HuH-7.5 (cell line): ENCODE measurements around the gene OR2T34.
A peak's percentile ranks its signal among the peaks of the same experiment; 100 is the strongest.
"Not testable (repeated sequence)": the region's sequence is repeated elsewhere in the genome, so short reads cannot be mapped to it uniquely, and the experiment has no call there.

Experiments
- DNase-seq: peaks from one replicate; pipeline ENCODE4 v3.0.0; 2011; ENCODE audit warnings: low spot score

The OR2T34 gene, protein sequence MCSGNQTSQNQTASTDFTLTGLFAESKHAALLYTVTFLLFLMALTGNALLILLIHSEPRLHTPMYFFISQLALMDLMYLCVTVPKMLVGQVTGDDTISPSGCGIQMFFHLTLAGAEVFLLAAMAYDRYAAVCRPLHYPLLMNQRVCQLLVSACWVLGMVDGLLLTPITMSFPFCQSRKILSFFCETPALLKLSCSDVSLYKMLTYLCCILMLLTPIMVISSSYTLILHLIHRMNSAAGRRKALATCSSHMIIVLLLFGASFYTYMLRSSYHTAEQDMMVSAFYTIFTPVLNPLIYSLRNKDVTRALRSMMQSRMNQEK

DNA sequence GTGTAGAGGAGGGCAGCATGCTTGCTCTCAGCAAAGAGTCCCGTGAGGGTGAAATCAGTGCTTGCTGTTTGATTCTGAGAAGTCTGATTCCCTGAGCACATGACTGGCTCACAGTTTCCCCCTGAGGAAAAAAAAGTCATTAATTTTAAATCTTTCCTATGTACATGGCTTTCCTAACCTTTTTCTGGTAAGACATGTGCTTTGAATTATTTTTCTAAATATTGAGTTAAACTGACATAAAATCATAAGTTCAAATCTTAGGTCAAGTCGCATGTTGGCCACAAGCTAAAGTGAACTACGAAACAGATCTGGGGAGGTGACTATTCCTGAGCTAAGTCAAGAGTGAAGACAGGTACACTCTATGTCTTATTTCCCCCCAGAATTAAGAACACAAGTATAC is at the start of gene OR2T34:
OR2T34 (minus strand) TSS at position 101 of the 400 bp plus-strand sequence; CDS start at position 101, 0 bp downstream.
- DNase-seq, result not testable (repeated sequence)

- peak; percentile 23 for DNase-seq
Measured at GRCh38 chr1:248622570-248623001, 48.0 kb upstream of the OR2T34 start.

DNA sequence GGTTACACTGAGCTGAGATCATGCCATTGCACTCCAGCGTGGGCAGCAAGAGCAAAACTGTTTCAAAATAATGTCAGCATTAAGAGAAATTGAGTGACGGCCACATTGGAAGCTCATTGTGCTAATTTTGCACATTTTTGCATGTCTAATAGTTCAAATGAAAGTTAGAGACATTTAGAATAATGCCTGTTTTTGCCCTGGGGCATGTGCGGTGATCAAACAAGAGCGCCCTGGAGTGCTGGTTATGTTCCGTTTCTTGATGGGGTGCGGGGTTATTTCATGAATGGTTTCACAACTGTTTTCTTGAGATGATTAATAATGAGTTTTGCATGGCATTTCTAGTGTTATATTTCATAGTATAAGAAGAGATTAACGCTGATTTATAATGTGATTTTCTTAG is 47.2 kb upstream of the OR2T34 start:
- DNase-seq, result no peak

DNA sequence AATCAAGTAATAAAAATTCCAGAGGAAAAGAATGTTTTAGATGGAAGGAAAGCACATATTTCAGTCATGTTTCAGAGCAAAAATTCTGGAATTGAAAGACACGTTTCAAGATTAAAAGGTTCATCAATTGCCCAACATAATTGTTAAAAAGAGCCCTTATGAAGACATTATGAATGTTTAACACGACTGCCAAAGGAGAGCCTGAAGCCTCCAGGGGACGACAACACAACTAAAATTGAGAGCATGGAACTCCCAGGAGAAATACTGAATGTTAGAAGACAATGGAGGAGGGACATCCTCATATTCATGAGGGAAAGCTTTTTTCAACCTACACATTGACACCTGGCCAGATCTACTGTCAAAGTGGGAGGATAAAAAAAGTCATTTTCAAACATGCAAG is 44.3 kb upstream of the OR2T34 start:
- no peak for DNase-seq

- no peak for DNase-seq
Measured at GRCh38 chr1:248618119-248618518, 43.6 kb upstream of the OR2T34 start.

GRCh38 chr1:248613742-248614141 is 39.2 kb upstream of the OR2T34 start:
- no peak for DNase-seq

- no peak for DNase-seq
Measured at GRCh38 chr1:248611883-248612414, 37.4 kb upstream of the OR2T34 start.

GRCh38 chr1:248610301-248610700 is 35.7 kb upstream of the OR2T34 start:
- no peak for DNase-seq

- DNase-seq, result no peak
Measured at GRCh38 chr1:248599396-248599795, 24.8 kb upstream of the OR2T34 start.

GRCh38 chr1:248597589-248597988 is 23.0 kb upstream of the OR2T34 start, which contains the start of gene OR2T10:
OR2T10 (minus strand) TSS chr1:248597700; CDS start chr1:248593768, 3,932 bp downstream.
- no peak for DNase-seq

DNA sequence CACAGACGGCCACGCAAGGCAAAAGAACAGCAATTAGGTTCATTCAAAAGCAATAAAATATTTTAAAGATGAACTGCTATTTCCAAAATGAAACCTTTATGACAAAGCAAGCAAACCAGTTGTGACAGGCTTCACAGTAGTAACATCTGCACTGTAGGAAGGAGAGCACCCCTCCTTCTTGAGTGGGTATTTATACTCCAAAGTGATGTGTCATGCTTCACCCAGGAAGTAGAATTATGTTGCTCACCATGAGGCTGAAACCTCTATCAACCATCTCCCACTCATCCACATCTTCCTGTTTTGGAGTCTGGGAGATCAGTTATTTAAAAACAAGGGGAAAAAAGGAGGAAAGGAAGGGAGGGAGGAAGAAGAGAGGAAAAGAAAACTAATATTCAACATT is 22.1 kb upstream of the OR2T34 start:
- no peak for DNase-seq

GRCh38 chr1:248593226-248593625 is 18.7 kb upstream of the OR2T34 start:
- DNase-seq, result no peak

DNA sequence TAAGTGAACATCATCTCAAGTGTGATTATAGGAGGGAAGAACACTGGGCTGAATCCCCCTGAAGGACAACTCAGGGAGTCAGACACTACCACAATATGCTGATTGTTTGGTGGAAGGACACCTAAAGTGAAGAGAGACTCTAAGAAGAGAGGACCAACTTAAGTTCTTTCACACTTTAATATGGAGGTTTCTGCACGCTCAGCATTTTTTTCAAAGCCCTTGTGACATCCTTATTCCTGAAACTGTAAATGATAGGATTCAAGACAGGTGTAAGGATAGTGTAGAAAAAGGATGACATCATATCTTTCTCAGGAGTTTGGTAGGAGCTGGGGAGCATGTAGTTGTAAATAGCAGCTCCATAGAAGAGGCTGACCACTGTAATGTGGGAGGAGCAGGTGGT is 18.1 kb upstream of the OR2T34 start:
- DNase-seq, result no peak

DNA sequence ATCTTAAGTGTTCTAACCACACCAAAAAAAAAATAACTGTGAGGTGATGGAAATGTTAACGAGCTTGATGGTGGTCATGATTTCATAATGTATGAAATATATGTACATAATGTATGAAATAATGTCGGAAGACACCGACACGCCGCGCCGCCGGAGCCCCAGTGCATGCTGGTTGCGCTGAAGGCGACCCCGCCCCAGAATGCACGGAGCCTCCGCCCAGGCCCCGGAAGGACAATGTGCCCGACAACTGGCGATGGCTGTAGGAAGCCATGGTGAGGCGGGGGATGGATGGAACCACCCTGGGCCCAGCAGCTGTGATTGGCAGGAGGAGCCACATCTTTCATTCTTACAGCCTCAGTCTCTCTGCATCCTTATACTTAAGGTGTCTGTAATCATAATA is 15.5 kb upstream of the OR2T34 start:
- DNase-seq, result no peak

- no peak for DNase-seq
Measured at GRCh38 chr1:248589334-248589733, 14.8 kb upstream of the OR2T34 start.

GRCh38 chr1:248585266-248585665 is 10.7 kb upstream of the OR2T34 start:
- DNase-seq, result no peak

DNA sequence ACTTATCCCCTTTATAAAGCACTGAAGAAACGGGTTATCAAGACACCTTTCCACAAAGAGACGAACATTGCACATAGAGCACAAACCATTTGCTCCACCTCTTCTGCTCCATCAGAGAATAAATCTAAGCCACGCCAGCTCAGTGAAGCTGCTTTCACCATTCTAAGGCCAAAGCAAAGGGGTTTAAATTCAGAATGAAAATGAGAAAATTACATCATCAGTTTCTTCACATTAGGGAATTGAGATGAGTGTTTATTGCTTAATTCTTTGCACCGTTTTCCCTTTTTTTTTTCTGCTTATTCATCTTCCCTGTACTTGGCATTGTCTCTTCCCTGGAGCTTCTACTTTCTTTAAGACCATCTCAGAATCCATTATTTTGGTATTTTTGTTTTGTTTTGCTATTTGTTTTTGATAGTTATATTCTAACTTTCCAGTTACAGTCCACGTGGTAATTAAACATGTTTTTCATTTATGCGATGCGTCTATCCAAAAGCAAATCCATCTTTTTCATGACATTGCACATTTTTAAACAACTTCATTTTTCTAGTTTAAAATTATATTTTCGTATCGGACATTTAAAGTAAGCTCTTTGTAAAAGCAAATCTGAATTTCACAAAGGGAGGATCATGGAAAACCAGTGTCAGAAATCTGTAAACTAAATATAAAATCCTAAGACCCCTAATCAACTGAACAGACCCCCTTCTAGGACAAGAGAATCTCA is 1.9 kb upstream of the OR2T34 start:
- DNase-seq, result no peak

DNA sequence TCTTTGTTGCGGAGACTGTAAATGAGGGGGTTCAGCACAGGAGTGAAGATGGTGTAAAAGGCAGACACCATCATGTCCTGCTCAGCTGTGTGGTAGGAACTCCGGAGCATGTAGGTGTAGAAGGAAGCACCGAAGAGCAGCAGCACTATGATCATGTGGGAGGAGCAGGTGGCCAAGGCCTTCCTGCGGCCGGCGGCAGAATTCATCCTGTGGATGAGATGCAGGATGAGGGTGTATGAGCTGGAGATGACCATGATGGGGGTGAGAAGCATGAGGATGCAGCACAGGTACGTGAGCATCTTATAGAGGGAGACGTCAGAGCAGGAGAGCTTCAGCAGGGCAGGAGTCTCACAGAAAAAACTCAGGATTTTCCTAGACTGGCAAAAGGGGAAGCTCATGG is 701 bp downstream of the OR2T34 start:
- DNase-seq, result not testable (repeated sequence)

DNA sequence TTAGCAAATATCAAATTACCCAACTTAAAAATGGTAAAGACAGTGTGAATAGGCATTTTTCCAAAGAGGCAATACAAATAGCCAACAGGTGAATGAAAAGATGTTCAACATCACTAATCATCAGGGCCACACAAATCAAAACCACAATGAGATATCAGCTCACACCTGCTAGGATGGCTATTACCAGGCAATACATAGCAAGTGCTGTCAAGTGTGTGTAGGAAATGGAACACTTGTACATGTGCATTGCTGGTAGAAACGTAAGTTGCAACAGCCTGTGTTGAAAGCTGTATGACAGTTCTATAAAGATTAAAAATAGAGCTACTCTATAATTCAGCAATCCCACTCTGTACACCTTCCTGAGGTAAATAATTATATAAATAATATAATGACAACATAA is 2.5 kb downstream of the OR2T34 start:
- DNase-seq, result not testable (repeated sequence)

DNA sequence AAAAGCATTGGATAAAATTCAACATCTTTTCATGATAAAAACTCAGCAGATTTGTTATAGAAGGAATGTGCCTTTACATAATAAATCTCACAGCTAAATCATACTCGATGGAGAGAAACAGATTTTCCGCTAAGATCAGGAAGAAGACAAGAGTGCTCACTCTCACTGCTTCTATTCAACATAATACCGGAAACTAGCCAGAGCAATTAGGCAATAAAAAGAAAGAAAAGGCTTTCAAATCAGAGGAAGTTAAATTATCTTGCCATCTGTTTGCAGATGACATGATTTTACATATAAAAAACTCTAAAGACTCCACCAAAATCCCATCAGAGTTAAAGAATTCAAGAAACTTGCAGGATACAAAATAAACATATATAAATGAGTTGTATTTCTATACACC is 3.7 kb downstream of the OR2T34 start:
- not testable (repeated sequence) for DNase-seq

- DNase-seq, result not testable (repeated sequence)
Measured at GRCh38 chr1:248569049-248569448, 5.5 kb downstream of the OR2T34 start.

DNA sequence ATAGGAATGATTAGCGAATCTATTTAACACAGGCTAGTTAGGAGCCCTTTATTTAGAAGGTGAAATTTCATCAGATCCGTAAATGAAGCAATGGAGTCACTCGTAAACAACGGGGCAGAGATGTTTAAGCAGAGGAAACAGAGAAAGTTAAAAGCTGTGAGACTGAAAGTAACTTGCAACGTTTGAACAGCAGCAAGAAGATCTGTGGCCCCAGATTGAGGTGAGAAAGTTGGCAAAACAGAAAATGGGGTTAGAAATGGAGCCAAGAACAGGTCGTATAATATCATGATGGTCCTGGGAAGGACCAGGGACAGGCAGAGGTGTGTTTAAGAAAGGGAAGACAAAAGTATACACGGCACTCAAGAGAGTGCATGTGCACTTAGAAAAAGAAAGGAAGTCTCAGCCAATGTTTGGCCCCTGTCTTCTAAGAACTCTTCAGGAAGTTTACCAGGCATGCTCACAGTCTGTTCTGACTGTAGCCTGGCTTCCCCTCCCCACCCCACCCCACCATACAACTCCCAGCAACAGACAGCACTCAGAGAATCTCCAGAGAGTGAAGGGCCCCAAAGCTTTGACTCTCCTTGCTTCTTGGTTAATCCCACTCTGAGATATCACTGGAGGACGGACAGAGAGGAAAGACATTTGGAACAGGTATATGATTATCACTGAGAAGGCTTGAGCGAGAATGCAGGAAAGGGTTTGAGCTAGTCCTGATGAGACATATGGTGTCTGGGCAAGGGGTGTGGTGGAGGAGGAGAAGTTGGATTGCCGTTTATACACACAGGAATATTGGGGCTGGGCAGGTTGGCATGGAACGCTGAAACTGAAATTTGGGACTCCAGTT is 8.8 kb downstream of the OR2T34 start:
- DNase-seq, result not testable (repeated sequence)
